Parathyroid adenoma (tissue), 2 donors: ENCODE measurements around the gene MMP17.

ENCODE experiments used
- H2AFZ ChIP-seq: fragments of 300-600 bp; sonication (generic); one replicate; pipeline ENCODE4 v1.7.0; 2017; ENCODE audit warnings: antibody characterized with exemption, mild to moderate bottlenecking
- H3K27ac ChIP-seq: fragments of 300-600 bp; sonication (generic); one replicate; pipeline ENCODE4 v1.7.0; 2017
- H3K27me3 ChIP-seq: fragments of 300-600 bp; sonication (generic); one replicate; pipeline ENCODE4 v1.7.0; 2017; ENCODE audit warnings: low read length; ENCODE audit not compliant: control insufficient read depth, insufficient read depth
- H3K36me3 ChIP-seq: fragments of 300-600 bp; sonication (generic); one replicate; pipeline ENCODE4 v1.7.0; 2017; ENCODE audit warnings: low read length; ENCODE audit not compliant: control insufficient read depth, insufficient read depth
- H3K4me1 ChIP-seq: fragments of 300-600 bp; sonication (generic); one replicate; pipeline ENCODE4 v1.7.0; 2017; ENCODE audit warnings: control low read depth
- H3K4me2 ChIP-seq: fragments of 300-600 bp; sonication (generic); one replicate; pipeline ENCODE4 v1.7.0; 2017; ENCODE audit warnings: low read length
- H3K4me3 ChIP-seq: fragments of 300-600 bp; sonication (generic); one replicate; pipeline ENCODE4 v1.7.0; 2017; ENCODE audit warnings: low read depth, low read length
- H3K79me2 ChIP-seq: fragments of 300-600 bp; sonication (generic); one replicate; pipeline ENCODE4 v1.7.0; 2017; ENCODE audit warnings: control low read depth
- H3K9ac ChIP-seq: fragments of 300-600 bp; sonication (generic); one replicate; pipeline ENCODE4 v1.7.0; 2017; ENCODE audit warnings: mild to moderate bottlenecking
- H3K9me3 ChIP-seq: fragments of 300-600 bp; sonication (generic); one replicate; pipeline ENCODE4 v1.7.0; 2017; ENCODE audit warnings: low read length; ENCODE audit not compliant: control insufficient read depth
- CTCF ChIP-seq: fragments of 300-600 bp; sonication (generic); IDR thresholded peaks from one replicate; pipeline ENCODE4 v1.7.0; 2017; ENCODE audit warnings: antibody characterized with exemption, mild to moderate bottlenecking
- donor health status: primary hyperparathyroidism.

Gene MMP17

GRCh38 chr12:131833288-131833895 is 5.2 kb downstream of the MMP17 start:
- H3K36me3 ChIP-seq = no peaks in the 10 kb centered on the region
- no peak overlapping the region for H3K27ac ChIP-seq
- H3K27me3 ChIP-seq = peaks cover 20% of the 10 kb centered on the region
- no peak overlapping the region for H3K9ac ChIP-seq
- TF ChIP-seq CTCF = no peak
- H3K79me2 ChIP-seq = no peaks in the 10 kb centered on the region
- H3K4me3 ChIP-seq = no peak overlapping the region
- H3K4me2 ChIP-seq = no peak overlapping the region
- peaks cover 4% of the 10 kb centered on the region for H3K4me1 ChIP-seq
- no peaks in the 10 kb centered on the region for H3K9me3 ChIP-seq
- no peak overlapping the region for H2AFZ ChIP-seq

- Histone ChIP-seq H3K4me2 (no peak overlapping the region), H3K4me3 (no peak overlapping the region), H3K9me3 (no peaks in the 10 kb centered on the region), H2AFZ (no peak overlapping the region), H3K9ac (no peak overlapping the region), H3K27me3 (peaks cover 20% of the 10 kb centered on the region), H3K36me3 (no peaks in the 10 kb centered on the region), H3K79me2 (no peaks in the 10 kb centered on the region), H3K27ac (no peak overlapping the region), H3K4me1 (peaks cover 4% of the 10 kb centered on the region)
- no peak for TF ChIP-seq CTCF
These were observed 5.9 kb downstream of the MMP17 start for GRCh38 chr12:131833896-131834641.

DNA sequence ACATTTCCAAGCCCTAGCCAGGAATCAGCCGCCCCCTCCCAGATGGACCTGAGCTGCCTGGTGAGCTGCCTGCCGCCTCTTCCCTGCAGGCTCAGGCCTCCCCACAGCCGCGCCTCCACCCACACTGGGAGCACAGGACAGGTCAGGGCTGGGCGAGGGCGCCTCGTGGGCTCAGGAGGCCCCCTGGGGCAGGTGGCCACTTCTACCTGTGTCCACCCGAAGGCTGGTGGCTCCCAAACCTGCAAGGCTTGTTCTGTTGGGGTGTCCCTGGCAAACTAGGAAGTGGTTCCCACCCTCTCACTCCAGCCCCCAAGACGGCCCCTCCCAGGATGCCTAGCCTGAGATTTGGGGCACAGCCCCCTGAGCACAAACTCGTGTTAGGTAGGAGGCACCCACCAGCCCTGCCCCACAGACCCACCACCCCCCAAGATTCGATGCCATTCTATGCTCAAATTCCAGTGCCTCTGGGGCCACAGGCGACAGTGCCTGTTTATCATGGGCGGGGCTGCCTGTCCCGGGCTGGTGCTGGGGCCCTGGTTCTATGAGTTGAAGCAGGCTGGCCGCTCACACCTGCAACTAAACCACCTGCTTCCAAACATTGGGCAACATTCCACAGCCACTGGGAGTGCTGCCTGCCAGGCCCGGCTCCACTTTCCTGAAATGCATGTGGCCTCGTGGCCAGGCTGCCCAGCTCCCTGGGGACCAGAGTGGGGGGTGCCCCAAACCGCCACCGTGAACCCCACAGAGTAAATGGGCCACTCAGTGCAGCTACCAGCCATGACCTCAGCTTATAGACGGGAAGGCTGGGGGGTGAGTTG is 6.8 kb downstream of the MMP17 start:
- no peak for TF ChIP-seq CTCF
- Histone ChIP-seq H3K79me2 (no peaks in the 10 kb centered on the region), H3K9me3 (no peaks in the 10 kb centered on the region), H3K36me3 (no peaks in the 10 kb centered on the region), H2AFZ (no peak overlapping the region), H3K4me3 (no peak overlapping the region), H3K4me1 (peaks cover 4% of the 10 kb centered on the region), H3K4me2 (no peak overlapping the region), H3K27me3 (peaks cover 13% of the 10 kb centered on the region), H3K27ac (no peak overlapping the region), H3K9ac (no peak overlapping the region)

- Histone ChIP-seq H3K4me2 (no peak overlapping the region), H3K36me3 (no peaks in the 10 kb centered on the region), H3K27ac (no peak overlapping the region), H3K9ac (no peak overlapping the region), H3K4me1 (no peaks in the 10 kb centered on the region), H3K79me2 (no peaks in the 10 kb centered on the region), H2AFZ (no peak overlapping the region), H3K9me3 (no peaks in the 10 kb centered on the region), H3K27me3 (peaks cover 11% of the 10 kb centered on the region), H3K4me3 (no peak overlapping the region)
- TF ChIP-seq CTCF = no peak
These were observed 7.5 kb downstream of the MMP17 start for GRCh38 chr12:131835616-131836171.
